ENCODE results near the gene TMEM45A.
A peak's percentile ranks its signal among the peaks of the same experiment; 100 is the strongest.

The TMEM45A gene

GRCh38 chr3:100456745-100457144 lies 35.7 kb upstream of the TMEM45A start:
- TF ChIP-seq CTCF (IDR thresholded peaks at IDR 0.05) (no peak), ZFX (IDR thresholded peaks at IDR 0.05; ENCODE audit: borderline replicate concordance) (no peak)
- no peak overlapping the region for H3K27ac ChIP-seq

- TF ChIP-seq CTCF (IDR thresholded peaks at IDR 0.05) (no peak), ZFX (IDR thresholded peaks at IDR 0.05; ENCODE audit: borderline replicate concordance) (no peak)
- H3K27ac ChIP-seq = no peak overlapping the region
Observed at GRCh38 chr3:100457811-100458210, 34.6 kb upstream of the TMEM45A start.

- no peak overlapping the region for H3K27ac ChIP-seq
- TF ChIP-seq CTCF (IDR thresholded peaks at IDR 0.05) (no peak), ZFX (IDR thresholded peaks at IDR 0.05; ENCODE audit: borderline replicate concordance) (no peak)
Observed at GRCh38 chr3:100458814-100459213, 33.6 kb upstream of the TMEM45A start.

GRCh38 chr3:100463002-100463401 lies 29.4 kb upstream of the TMEM45A start:
- H3K27ac ChIP-seq = 0 out of 2 replicates have a peak overlapping the region, but pooled peaks have one; percentile 14
- no peak for TF ChIP-seq ZFX (IDR thresholded peaks at IDR 0.05; ENCODE audit: borderline replicate concordance)
- peak; percentile 85 for TF ChIP-seq CTCF (IDR thresholded peaks at IDR 0.05)

- H3K27ac ChIP-seq = no peak overlapping the region
- TF ChIP-seq ZFX (IDR thresholded peaks at IDR 0.05; ENCODE audit: borderline replicate concordance) = no peak
- no peak for TF ChIP-seq CTCF (IDR thresholded peaks at IDR 0.05)
Observed at GRCh38 chr3:100463646-100464155, 28.7 kb upstream of the TMEM45A start.

- TF ChIP-seq CTCF (IDR thresholded peaks at IDR 0.05) = no peak
- no peak overlapping the region for H3K27ac ChIP-seq
Observed at GRCh38 chr3:100465892-100466777, 26.3 kb upstream of the TMEM45A start.

- H3K27ac ChIP-seq = no peak overlapping the region
- TF ChIP-seq ZFX (IDR thresholded peaks at IDR 0.05; ENCODE audit: borderline replicate concordance) = no peak
- no peak for TF ChIP-seq CTCF (IDR thresholded peaks at IDR 0.05)
Observed at GRCh38 chr3:100467133-100467532, 25.3 kb upstream of the TMEM45A start.
